ENCODE measurements around the gene GAPT. TPM values are rescaled to one million over a fixed set of nuclear protein-coding genes. Genes with fewer than 3 reads are reported as not detected.

The GAPT gene
- total and polyA plus RNA-seq, 2 donors (not counting 3 experiments of a cell fraction or from before 2014, with no cell fraction given), result not detected

DNA sequence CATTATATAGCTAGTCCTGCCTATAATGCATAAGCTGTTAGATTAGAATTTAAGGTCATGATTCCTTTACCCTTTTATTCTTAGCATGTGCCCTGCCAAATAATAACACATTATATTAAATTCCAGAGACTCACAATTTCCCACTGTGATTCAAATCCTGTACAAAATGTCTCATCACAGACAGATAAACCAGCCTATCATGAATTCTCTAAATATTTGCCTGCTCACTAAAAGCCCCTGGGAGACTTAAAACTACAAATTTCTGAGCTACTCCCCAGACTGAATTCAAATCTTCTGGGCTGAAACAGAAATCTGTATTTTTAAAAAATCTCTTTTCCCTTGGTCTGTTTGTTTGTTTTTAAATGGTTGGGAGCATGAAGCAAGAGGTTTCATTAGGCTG is 32.7 kb downstream of the GAPT start:
- Histone ChIP-seq H3K4me2 (ENCODE audit: insufficient read depth, low read length) (no peak overlapping the region), H3K4me1 (ENCODE audit: control insufficient read depth, extremely low read depth, insufficient read depth, low read length) (no peaks in the 10 kb centered on the region), H2AFZ (ENCODE audit: low read depth, low read length) (no peak overlapping the region), H3K36me3 (ENCODE audit: control insufficient read depth in 2 of 2, extremely low read depth in 1 of 2, insufficient read depth in 2 of 2, low read length in 2 of 2) (no peaks in the 10 kb centered on the region), H3K9me1 (replicated peaks; ENCODE audit: control insufficient read depth, extremely low read depth, insufficient read depth, low read length) (no peaks in the 10 kb centered on the region), H3K4me3 (replicated peaks in 1 of 3; ENCODE audit: insufficient read depth in 1 of 3, low read depth in 1 of 3, low read length in 3 of 3) (no peak overlapping the region), H3K79me2 (ENCODE audit: control insufficient read depth, insufficient read depth, low read length) (no peaks in the 10 kb centered on the region), H3K9ac (replicated peaks; ENCODE audit: extremely low read depth, insufficient read depth, low read length) (no peak overlapping the region), H4K20me1 (replicated peaks; ENCODE audit: control insufficient read depth, extremely low read depth, insufficient read depth, low read length) (no peaks in the 10 kb centered on the region), H3K27ac (ENCODE audit: insufficient read depth, low read depth, low read length) (no peak overlapping the region), H3K9me3 (replicated peaks; ENCODE audit: control insufficient read depth, insufficient read depth, low read length) (no peaks in the 10 kb centered on the region), H3K27me3 (ENCODE audit: control insufficient read depth in 2 of 2, insufficient read depth in 2 of 2, low read length in 2 of 2) (no peaks in the 10 kb centered on the region)
- TF ChIP-seq GATA2 (IDR thresholded peaks at IDR 0.05; ENCODE audit: insufficient read depth, insufficient read length, low read depth, low read length) (no peak), POLR2AphosphoS5 (IDR thresholded peaks at IDR 0.05; ENCODE audit: insufficient read depth, low read depth, low read length) (no peak), FOS (IDR thresholded peaks at IDR 0.05; ENCODE audit: borderline replicate concordance, insufficient read depth, low read length) (no peak)
- dilution Hi-C loops (cut with MboI; ENCODE audit: extremely low pct_ligation_motif_present, low sequenced_read_pairs), result no loop called here
- ChIA-PET CTCF (interaction anchor here (0.6 to 3.4 kb wide), 3 partner anchors 10 to 327 kb away, joined by 3 to 11 read pairs (median 4); no protein-coding TSS in a partner anchor), POLR2A (no interaction called here)
- no peak for DNase-seq (ENCODE audit: low read depth, low spot score)
- intact Hi-C loops (cut with micrococcal nuclease), result no loop called here
- no peak for FAIRE-seq
- BruUV-seq (replicated peaks), result no TSS peak

- Histone ChIP-seq H3K4me3 (replicated peaks in 1 of 3; ENCODE audit: insufficient read depth in 1 of 3, low read depth in 1 of 3, low read length in 3 of 3) (no peak overlapping the region), H3K4me1 (ENCODE audit: control insufficient read depth, extremely low read depth, insufficient read depth, low read length) (no peaks in the 10 kb centered on the region), H3K4me2 (ENCODE audit: insufficient read depth, low read length) (no peak overlapping the region), H4K20me1 (replicated peaks; ENCODE audit: control insufficient read depth, extremely low read depth, insufficient read depth, low read length) (no peaks in the 10 kb centered on the region), H3K27me3 (ENCODE audit: control insufficient read depth in 2 of 2, insufficient read depth in 2 of 2, low read length in 2 of 2) (peaks cover 0 to 3% of the 10 kb centered on the region in 2 experiments), H3K36me3 (ENCODE audit: control insufficient read depth in 2 of 2, extremely low read depth in 1 of 2, insufficient read depth in 2 of 2, low read length in 2 of 2) (no peaks in the 10 kb centered on the region), H3K9ac (replicated peaks; ENCODE audit: extremely low read depth, insufficient read depth, low read length) (no peak overlapping the region), H3K79me2 (ENCODE audit: control insufficient read depth, insufficient read depth, low read length) (no peaks in the 10 kb centered on the region), H3K9me1 (replicated peaks; ENCODE audit: control insufficient read depth, extremely low read depth, insufficient read depth, low read length) (no peaks in the 10 kb centered on the region), H2AFZ (ENCODE audit: low read depth, low read length) (no peak overlapping the region), H3K9me3 (replicated peaks; ENCODE audit: control insufficient read depth, insufficient read depth, low read length) (no peaks in the 10 kb centered on the region), H3K27ac (ENCODE audit: insufficient read depth, low read depth, low read length) (no peak overlapping the region)
- ChIA-PET POLR2A (no interaction called here), CTCF (interaction anchor here (0.6 to 3.4 kb wide), 3 partner anchors 10 to 326 kb away, joined by 3 to 11 read pairs (median 4); no protein-coding TSS in a partner anchor)
- DNase-seq (ENCODE audit: low read depth, low spot score) (no peak), FAIRE-seq (no peak)
- intact Hi-C loops (cut with micrococcal nuclease), result no loop called here
- dilution Hi-C loops (cut with MboI; ENCODE audit: extremely low pct_ligation_motif_present, low sequenced_read_pairs), result no loop called here
- no TSS peak for BruUV-seq (replicated peaks)
- no peak for TF ChIP-seq POLR2A (IDR thresholded peaks at IDR 0.05; ENCODE audit: low read depth, low read length)
- no peak for TF ChIP-seq GATA2 (IDR thresholded peaks at IDR 0.05; ENCODE audit: insufficient read depth, insufficient read length, low read depth, low read length)
- no peak for TF ChIP-seq CTCF (IDR thresholded peaks at IDR 0.05; ENCODE audit: extremely low read depth in 1 of 2, insufficient read depth in 1 of 2, low read depth in 1 of 2, low read length in 2 of 2)
- no peak for TF ChIP-seq POLR2AphosphoS5 (IDR thresholded peaks at IDR 0.05; ENCODE audit: insufficient read depth, low read depth, low read length)
- no peak for TF ChIP-seq EZH2 (IDR thresholded peaks at IDR 0.05; ENCODE audit: borderline replicate concordance, low read depth, low read length, severe bottlenecking)
- TF ChIP-seq FOS (IDR thresholded peaks at IDR 0.05; ENCODE audit: borderline replicate concordance, insufficient read depth, low read length), result no peak
- no peak for TF ChIP-seq JUN (IDR thresholded peaks at IDR 0.05; ENCODE audit: borderline replicate concordance, insufficient read depth, insufficient read length, low read depth)
- no peak for TF ChIP-seq MAX (IDR thresholded peaks at IDR 0.05; ENCODE audit: insufficient read depth, insufficient read length)
Observed at GRCh38 chr5:58524571-58524970, 33.3 kb downstream of the GAPT start.

All from endothelial cell of umbilical vein (primary cell).